GM21390 (cell line): ENCODE results near the gene ROR1.
"Not testable (repeated sequence)": the region's sequence is repeated elsewhere in the genome, so short reads cannot be mapped to it uniquely, and the experiment has no call there.

Experiments used
- ATAC-seq: cut with Tn5 transposase; IDR thresholded peaks from one replicate; pipeline ENCODE4 v1.9.1; 2021; ENCODE audit not compliant: unreplicated experiment

ROR1 gene

DNA sequence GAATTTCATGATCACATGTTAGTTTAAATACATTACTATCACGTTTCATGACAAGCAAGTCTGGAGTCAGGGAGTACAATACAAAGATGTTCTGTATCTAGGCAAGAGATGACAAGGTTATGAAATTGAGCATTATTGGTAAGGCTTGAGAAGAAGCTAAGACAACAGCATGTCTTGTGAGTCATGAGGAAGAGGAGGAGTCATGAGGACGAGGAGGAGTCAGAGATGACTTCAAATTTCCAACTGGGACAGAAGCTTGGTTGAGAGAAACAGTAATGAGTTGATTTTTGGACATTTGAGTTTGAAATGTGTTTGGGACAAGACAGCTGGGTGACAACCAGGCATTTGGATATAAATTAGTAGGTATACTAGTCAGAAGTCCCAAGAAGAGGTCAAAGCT lies 425.3 kb downstream of the ROR1 start:
- no peak for ATAC-seq

DNA sequence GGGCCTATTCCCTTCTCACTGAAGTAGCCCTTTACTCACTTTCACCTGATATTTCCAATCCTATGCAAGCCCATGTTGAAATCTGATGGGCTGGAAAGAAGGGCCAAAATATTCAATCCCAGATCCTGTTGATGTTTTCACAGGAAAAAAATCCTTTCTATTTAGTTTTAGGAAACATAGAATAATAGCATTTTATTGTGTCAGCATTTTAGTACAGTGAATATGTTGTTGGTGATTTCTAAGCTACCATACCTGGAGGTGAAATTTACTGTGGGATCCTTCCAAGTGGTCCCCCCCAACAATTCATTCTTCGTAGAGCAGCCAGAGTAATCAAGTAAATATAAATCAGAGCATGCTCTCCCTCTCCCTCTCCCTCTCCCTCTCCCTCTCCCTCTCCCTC lies 426.2 kb downstream of the ROR1 start:
- ATAC-seq, result no peak

DNA sequence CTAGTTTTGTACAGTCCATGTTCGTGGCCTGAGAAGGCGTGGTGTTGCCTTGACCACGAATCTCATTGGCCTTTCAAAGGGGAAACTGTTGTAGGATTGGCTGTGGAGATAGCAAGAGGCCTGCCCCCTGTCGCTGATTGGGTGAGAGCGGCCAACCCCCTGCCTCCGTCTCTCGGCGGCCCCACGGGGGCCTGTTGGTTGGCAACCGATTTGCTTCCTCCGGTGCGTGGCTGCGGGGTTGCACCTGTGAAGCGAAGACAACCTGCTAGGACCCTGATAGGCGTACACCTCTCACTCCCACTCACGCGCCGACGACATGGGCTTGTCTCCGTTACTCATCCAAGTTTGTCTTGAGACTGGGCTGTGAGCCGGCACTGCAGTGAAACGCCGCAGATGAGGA lies 429.6 kb downstream of the ROR1 start, which contains the start of gene UBE2U:
UBE2U (plus strand) TSS at position 204 of the 400 bp plus-strand sequence. CDS start 428 bp downstream, outside the sequence.
- ATAC-seq, result no peak

DNA sequence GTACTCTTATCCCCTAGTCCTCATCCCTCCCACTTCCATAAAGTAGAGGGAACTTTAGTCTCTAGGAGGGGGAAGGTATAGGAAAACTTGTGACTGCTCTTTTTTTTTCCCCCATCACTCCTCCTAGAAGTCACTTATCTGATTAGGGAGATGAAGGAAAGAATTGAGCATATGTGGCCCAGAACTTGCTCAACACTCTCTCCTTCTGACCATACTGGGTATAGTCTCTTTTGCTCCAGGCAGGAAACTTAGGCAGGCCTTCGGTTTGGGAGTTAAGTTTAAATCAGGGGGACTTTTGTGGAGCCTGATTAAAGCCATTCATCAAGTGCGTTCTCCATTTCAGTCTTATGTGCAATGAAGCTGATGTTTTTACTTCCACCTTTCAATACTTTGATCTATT lies 435.4 kb downstream of the ROR1 start:
- ATAC-seq, result no peak

DNA sequence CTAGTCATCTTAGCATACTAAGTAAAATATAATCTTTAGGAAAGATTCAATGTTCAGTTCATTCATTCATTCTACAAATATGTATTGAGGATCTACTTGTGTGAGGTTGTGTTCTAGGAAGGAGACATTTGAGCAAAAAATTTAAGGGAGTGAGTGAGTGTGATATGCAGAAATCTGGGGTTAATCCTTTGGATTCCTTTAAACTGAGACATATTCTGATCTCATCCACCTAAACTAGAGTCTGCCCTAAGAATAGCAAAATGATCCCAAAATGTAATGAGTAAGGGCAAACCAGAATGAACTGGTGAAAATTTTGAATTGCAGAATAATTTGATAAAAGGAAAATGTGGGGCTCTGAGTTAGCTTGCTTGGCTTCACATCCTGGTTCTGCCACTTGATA lies 438.2 kb downstream of the ROR1 start:
- ATAC-seq, result no peak

DNA sequence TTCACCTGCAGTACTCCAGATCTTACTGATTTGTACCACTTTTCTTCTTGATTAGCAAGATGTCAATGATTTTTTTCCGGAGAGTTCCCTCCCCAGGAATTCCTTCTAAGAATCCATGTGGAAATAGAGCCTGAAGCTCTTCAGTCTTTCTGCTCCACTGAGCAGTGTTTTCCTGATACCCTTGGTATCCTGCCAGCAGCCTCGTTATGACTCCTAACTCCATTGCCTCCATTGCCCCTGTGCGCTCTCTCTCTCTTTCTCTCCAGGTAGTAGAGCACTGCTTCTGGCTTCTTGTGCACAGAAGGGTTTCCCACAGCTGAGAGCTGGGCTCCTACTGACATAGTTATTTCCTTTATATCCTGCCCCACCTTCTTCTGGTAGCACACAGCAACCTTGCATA lies 441.8 kb downstream of the ROR1 start:
- ATAC-seq, result no peak

DNA sequence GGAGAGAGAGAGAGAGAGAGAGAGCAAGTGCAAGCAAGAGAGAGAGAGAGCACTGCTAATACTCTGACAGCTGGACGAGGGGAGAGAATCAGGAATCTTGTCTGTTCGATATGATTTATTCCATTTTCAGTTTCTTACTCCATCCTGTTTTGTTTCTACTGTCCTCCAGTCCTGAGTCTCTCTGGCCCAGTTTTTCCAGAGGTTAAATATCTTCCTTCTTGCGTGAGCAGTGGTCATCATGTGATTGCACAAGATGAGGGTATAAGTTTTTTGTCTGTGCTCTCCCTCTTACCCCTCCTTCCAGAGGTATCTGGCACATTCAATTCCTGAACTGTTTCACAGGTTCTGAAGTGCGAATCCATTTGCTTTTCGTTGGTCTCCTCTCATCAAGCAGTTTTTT lies 446.4 kb downstream of the ROR1 start:
- ATAC-seq, result no peak

DNA sequence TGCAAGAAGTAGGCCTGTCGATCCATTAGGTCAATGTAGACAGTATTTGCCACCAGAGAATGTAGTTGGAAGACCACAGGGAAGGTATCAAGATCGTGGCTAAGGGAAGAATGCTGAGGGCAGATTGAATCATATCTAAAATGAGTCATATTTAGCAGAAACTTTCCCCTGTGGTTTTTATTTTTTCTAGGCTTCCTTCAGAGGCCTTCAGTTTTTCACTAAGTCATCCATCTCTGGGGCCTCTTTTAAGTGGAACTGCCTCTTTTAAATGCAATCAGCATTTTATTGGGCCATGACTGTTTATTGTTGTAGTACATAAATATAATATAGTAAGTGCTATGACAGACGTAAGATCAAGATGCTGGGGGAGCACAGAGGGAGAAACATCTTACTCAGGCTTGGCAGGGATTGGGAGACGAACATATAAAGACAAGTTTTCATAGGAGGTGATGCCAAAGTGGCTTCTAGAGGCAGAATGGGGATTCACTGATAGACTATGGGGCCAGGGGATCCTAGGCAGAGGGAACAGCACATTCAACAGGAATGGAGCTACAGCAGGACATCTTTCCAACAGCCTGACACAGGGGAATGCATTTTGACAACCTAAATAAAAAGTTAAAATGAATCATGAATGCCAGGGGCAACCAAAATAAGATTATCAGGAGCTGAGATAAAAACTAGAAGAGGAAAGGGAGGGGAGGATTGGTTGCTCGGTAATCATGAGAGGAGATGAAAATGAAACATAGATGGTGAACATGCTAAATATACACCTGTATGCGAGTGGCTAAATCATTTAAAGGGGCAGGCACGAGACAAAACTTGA lies 449.7 kb downstream of the ROR1 start:
- peak; percentile 77 for ATAC-seq

DNA sequence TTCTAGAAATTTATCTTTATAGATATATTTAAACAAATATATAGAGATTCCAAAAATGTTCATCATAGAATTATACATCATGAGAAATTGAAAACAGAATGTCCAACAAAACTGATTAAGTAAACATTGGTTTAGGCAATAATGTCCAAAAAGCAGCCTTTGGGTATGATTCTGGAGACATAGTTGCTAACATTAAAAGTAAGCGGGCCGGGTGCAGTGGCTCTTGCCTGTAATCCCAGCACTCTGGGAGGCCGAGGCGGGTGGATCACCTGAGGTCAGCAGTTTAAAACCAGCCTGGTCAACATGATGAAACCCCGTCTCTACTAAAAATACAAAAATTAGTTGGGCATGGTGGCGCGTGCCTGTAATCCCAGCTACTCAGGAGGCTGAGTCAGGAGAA lies 450.4 kb downstream of the ROR1 start:
- ATAC-seq, result not testable (repeated sequence)

DNA sequence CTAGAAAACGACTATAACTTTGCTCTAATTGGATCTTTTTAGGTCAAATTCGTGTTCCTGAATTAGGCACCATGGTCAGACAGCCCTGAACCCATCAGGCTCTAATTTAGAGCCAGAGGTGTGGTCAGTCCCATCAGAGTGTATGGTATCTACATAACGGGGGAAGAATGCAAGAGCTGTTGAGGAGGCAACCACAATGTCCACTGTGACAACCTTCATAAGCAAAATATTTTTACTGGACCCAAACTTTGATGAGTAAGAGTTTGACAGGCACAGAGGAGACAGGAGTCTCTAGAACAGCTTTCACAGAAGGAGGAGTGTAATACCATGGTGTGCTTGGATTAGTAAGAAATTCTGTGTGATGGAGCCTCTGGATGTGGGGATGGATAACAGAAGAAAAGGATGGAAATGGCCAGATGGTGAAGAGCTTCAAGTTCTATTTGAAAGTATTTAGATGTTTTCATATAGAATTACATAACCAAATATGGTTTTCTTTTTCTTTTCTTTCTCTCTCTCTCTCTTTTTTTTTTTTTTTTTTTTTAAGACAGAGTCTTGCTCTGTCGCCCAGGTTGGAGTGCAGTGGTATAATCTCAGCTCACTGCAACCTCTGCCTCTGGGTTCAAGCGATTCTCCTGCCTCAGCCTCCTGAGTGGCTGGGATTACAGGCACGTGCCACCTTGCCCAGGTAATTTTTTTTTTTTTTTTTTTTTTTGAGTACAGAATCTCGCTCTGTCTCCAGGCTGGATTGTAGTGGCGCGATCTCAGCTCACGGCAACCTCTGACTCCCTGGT lies 454.5 kb downstream of the ROR1 start:
- ATAC-seq, result no peak

DNA sequence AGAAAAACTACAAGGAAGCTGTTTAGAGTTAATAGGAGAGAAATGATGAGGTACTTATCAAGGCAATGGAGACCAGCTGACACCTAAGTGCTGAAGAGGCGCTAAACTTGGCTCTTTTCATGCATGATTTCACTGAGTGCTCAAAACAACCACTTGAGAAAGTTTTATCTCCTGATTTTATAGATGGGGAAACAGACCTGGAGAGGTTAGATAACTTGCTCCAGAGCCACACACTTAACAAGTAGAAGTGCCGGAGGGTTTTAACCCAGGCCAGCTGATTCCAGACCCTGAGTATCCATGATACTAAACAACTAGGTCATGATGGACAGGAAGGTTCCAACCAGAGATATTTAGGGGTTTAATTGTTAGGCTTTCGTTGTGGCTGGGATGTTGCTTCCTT lies 455.5 kb downstream of the ROR1 start:
- no peak for ATAC-seq
